ENCODE data around the gene CCDC187.
"Not testable (repeated sequence)": the region's sequence is repeated elsewhere in the genome, so short reads cannot be mapped to it uniquely, and the experiment has no call there.

CCDC187 gene

DNA sequence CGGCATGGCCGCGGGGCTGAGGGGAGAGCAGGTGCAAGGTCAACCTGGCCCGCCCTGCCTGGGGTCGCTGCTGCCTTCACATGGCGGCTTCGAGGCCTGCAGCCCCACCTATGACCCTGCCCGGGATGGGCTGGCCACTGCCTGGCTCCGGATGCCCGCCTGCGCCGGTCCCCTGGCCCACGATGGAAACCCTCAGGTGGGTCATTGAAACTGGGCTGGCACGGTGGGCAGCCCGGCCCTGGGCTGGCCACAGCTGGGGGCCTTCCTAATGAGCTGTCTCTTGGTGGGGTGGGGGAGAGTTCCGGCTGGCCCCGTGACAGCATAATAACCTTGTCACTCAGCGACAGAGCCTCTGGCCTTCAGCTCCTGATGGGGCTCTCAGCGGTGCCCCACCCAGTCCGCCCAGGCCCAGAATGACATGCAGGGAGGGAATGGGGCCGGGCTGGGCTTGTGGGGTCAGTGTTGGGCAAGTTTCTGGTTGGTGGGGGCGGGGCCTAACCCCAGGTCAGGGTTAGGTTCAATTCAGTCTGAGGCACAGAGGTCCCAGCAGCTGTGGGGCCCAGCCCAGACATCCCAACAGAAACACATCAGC is at the start of gene CCDC187:
Gene CCDC187 (minus strand): TSS at position 270 of the 592 bp plus-strand sequence. CDS start 264 bp downstream, at position 6.
- DNase-seq (ENCODE audit: low spot score), result no peak

DNA sequence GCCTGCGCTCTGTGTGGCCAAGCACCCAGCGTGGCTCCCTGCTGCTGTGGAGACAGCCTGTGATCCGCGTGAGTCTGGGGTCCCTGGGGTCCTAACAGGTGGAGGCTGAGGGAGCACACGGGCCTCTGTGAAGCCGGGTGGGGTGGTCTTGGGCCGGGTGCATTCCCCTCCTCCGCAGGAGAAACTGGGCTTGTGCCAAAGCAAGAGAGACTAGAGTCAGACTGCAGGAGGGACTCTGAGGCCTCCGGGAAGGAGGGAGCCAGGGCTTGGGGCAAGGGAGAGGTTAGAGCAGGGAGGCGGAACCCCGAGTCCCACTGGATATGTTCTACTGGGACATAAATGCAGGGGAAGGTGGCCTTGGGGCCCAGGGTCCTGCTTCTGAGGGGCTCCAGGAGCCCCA is 49.2 kb upstream of the CCDC187 start:
- DNase-seq (ENCODE audit: low spot score), result no peak

DNA sequence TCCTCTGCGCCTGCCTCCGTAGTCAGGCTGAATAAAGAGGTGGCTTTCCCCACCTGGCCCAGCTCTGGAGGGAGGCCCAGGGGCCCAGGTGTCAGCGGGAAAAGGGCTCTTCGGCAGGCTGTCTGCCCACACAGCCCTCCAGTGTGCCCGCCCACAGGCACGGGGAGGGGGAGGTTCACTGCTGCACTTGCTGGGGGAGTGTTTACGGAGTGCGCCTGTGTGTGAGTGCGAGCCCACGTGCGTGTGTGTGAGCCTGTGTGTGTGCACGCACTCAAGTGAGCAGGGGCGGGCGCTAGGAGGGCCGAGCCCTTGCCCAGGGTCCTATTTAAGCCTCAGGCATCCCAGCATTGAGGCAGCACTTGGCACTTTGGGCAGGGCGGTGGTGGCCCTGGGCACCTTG is 48.8 kb upstream of the CCDC187 start:
- no peak for DNase-seq (ENCODE audit: low spot score)

DNA sequence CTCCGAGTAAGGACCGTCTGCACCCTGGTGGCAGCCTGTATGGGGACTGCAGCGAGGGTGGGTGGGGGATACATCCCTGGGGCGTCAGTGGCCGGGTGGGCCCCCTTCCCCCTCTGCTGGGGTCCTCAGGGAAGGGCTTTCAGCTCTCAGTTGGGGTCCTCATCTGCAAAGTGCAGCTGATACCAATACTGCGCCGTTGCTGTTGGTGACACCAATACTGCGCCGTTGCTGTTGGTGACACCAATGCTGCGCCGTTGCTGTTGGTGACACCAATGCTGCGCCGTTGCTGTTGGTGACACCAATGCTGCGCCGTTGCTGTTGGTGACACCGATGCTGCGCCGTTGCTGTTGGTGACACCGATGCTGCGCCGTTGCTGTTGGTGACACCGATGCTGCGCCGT is 48.0 kb upstream of the CCDC187 start:
- not testable (repeated sequence) for DNase-seq (ENCODE audit: low spot score)

DNA sequence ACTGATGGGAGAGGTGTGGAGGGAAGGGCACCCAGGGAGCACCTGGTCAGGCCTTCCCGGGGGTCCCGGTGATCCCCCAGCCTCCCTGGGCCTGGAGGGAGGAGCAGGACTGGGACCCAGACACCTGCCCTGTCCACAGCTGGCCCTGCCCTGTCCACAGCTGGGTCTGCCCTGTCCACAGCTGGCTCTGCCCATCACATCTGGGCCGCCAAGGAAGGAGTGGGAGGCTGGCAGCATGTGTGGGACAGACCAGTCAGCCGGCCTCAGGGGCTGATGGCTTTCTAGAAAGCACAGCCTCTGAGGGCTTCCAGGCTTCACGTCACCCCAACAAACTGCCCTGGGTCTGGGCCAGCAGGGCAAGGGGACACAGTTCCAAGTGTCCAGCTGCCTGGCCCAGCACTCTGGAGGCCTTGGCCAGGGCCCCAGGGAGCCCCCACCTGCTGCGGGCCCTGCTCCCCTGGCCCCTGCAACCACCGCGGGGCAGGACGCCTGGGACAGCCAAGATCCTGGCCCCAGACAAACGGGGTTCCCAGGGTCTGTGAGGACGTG is 47.4 kb upstream of the CCDC187 start:
- DNase-seq (ENCODE audit: low spot score), result no peak

DNA sequence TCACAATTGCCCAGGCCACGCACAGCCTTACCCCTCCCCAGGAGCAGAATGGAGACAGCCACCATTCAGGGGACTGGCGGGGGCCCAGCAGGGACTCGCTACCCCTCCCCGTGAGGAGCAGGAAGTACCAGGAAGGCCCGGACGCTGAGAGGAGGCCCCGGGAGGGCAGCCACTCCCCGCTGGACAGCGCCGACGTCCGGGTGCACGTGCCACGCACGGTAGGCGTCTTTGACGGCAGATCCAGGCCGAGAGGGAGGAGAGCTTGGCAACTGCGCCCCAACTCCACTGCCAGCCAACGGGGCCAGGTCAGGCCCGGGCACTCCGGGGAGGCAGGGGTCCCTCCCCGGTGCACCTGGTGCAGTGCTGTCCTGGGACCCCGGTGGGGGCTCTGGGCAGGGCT is 45.7 kb upstream of the CCDC187 start:
- DNase-seq (ENCODE audit: low spot score), result no peak

DNA sequence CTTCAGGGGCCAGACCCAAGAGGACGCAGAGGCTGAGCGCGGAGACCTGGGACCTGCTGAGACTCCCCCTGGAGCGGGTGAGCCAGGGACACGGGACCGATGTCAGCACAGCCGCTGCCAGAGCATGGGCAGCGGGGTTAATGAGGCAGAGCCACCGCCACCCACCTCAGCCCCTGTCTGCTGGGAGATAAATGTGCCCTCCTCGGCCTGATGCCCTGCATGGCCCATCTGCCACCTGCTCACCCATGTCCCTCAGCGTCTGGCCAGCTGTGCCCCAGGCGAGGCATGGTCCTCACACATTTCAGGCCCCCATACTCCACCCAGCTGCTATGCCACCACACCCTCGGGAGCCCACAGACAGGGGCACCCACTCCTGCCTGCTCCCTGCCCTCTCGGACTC is 44.8 kb upstream of the CCDC187 start:
- no peak for DNase-seq (ENCODE audit: low spot score)

DNA sequence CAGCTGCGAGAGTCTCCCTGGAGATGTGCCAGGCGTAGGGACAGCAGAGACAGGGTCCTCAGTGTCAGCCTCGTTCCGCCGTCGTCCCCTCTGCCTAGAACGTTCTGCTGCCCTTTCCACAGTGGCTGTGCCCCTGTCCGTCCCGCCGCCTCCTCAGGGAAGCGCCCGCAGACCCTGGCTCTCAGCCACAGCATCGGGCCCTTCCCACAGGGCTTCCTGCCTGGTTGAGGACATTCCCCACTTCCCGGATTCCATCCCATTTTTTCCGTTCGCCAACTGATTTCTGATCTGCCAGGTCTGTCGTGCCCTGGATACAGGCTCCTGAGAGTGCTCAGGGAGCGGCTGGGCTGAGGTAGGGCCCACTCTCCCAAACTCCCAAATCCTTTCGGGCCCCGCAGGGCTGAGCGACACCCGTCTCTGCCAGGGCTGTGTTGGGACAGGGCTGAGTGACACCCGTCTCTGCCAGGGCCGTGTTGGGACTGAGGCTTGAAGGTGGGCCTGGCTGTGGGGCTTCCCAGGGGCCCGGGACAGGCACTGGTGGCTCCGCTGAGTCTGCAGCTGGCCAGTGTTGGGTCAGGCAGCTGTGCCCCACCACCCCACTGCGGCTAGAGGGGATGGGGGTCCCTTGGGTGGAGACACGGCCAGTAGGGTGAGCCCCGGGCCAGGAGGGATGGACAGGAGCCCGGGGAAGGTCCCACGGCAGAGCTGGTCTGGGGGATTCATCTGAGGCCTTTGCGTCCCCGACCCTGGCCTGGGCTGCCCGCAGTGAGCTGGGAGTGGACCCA is 43.8 kb upstream of the CCDC187 start:
- DNase-seq (ENCODE audit: low spot score), result no peak

DNA sequence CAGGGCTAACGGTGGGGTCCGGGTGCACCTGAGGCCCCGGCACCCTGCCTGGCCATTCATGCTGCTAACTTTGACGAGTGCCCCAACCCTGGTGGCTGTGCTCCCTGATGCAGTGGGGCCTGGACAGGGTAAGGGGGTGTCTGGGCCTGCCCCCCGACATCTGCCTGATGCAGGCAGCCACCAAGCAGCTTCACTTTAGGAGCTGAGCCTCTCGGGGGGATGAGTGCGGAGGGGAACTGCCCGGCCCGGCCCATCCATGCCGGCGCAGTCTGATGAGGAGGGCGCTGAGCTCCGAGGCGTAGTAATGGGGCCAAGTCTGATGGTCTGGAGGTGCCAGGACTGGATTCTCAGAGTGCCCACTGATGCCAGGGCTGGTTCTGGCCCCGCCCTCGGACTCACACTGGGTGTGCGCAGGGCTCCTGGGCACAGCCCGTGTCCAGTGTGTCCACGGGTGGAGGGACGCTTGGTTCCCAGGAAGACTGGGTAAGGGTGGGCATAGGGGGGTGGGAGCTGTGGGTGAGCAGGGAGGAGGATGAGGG is 43.1 kb upstream of the CCDC187 start:
- DNase-seq (ENCODE audit: low spot score), result no peak

DNA sequence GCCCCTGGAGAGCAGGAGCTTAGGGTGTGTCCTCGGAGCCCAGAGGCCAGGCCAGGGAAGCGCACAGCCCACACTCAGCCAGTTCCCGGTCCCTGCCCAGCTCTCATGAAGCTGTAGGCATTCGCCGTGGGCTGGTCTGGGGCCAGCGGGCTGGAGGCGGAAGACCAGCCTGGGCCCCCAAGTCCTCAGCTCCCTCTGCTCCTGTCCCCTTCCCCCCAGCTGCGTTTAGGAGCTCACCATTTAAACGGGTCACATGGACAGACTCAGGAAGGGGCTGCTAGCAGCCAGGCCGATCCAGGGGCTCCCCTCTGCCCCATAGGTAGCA is 42.2 kb upstream of the CCDC187 start:
- DNase-seq (ENCODE audit: low spot score), result no peak

DNA sequence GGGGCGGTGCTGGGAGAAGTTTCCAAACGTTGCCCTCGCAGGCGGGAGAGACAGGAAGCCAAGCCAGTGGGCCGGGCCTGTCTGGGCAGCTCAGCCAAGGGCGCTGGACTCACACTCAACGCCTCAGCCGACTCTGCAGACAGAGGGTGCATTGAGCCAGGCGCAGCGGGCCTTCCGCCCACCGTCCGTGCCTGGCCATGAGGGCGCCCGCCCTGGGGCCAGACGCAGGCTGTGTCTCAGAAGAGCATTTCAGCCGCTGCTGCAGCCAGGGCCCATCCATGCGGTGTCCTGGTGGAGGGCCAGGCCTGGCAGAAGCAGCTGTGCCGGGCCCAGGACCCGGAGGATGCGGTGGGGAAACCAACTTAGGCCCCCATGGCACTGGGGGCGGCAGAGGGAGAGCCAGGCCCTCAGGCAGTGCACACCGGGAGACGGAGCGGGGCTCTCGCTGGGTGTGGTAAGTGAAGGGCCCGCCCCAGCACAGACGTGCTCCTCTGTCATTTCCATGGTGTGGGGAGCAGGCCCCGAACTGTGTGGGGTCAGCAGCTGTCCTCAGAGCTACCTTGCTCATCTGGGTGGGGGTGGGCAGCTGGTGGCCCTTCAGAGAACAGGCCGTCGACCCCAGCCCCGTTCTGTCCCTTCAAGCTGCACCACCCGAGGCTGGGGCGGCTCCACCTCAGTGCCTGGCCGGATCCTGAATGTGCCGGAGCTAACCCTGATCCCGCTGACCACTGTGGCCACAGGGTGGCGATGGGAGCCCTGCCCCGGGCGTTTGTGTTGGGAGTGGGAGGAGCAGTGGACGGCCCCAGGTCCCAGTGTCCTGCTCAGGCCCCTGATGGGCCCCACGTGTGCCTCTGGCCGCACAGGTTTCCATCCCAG is 41.6 kb upstream of the CCDC187 start:
- DNase-seq (ENCODE audit: low spot score), result peak; percentile 96

DNA sequence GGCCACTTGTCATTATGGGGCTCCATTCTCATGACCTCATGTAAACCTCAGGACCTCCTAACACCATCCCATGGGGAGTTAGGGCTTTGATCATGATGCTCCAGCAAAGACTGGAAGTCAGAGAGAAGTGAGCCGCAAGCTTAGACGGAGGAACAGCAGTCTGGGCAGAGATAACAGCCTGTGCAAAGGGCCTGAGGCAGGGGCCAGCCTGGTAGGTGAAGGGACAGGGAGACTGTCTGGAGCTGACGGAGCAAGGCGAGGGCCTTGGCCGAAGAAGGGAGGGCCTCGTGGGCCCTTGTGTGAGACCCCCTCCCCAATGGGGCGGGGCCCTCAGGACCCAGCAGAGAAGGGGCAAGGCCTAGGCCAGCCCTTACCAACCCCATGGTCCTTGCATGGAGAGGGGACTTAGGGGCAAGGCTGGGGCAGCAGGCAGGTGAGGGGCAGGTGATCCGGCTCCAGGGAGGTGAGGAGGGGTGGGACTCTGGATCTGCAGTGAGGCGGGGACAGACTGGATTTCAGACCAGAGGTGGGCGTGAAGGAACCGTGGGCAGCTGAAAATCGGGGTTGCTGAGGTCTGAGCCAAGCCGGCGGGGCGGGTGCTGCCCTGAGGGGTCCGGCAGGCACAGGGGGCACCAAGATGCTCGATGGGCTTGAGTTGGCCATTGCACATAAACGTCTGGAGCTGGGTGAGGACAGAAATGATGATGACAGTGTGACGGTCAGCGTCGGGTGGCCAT is 40.8 kb upstream of the CCDC187 start:
- DNase-seq (ENCODE audit: low spot score), result no peak

DNA sequence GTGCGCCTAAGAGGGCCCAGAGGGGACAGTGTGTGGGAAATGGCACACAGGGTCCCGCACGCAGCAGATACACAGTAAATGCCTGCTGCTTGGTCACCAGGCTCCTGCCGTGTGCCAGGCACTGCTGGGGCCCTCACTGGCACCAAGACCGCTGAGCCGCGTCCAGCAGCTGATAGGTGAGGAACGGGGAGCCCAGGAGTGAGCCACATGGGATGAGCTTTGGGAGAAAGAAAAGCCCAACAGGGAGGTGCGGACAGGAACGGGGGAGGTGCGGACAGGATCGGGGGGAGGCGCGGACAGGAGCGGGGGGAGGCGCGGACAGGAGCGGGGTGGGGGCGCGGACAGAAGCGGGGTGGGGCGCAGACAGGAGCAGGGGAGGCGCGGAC is 40.0 kb upstream of the CCDC187 start:
- no peak for DNase-seq (ENCODE audit: low spot score)

DNA sequence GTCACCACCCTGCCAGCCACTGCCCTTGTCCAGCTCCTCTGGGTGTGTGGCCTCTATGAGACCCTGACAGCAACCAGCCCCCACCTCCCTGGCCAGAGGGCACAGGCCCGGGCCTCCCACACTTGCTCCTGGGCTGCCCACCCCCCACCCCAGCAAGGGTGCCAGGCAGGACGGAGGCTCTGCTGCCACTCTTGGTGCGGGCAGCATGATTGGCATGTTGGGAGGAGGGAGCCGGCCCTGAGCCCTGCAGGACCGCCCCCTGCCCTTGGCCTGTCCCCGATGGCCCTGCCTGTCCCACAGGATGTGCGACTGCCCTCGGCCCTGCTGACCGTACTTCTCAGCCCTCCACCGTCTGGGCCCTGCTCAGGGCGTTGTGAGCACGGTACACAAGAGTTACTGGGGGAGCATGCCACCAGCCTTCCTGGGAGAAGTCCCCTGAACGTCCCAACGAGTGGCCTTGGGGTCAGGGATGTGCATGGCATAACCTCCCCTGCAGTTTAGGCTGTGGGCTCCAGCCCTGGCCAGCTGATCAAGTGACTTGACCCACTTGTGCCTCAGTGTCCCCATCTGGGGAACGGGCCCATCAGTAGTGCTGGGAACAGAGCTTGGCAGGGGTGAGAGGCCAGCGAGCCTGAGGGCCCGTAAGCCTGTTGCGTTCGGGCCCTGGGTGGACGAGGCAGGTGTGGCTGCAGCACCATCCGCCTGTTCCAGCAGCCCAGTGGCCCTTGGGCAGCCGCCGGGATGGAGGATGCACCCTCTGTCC is 39.4 kb upstream of the CCDC187 start:
- DNase-seq (ENCODE audit: low spot score), result no peak

DNA sequence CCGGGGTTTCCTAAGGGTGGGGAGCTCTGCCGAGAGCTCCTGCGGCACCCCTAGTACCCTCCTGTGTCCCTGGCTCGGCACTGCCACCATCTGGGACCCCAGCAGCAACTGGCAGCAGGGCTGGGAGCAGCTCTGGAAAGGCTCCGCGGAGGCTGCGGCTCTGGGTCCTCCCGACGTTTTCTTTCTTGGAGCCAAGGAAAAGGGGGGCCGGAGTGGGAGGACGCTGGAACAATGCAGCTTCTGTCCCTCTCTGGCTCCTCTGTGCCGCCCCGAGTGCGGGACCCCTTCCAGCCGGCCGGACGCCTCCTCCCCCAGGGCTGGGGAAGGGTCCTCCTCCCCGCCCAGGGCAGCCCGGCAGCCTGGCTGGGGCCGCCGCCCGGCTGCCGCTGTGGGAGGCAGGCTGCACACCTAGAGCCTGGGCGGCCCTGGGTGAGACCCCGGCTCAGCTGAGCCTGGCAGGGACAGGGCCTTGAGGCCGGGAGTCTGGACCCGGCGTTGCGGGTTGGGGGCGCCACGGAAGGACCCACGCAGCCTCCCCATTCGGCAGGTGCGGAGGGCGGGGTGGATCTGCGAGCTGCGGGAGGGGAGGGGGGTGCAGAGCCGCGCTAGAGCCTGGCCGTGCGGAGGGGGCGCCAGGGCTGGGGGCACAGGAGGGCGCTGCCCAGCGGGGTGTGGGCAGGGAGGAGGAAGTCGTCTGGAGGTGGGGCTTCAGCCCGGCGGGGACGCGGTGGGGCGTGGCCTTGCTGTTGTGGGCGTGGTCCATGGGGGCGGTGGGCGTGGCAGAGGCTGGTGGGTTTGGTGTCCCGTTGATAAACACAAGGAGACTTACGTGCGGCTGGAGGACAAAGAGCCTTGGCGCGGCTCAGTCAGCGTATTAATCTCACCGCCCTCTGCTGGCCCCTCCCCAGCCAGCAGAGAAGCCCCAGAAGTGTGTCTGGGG is 38.6 kb upstream of the CCDC187 start:
- no peak for DNase-seq (ENCODE audit: low spot score)

DNA sequence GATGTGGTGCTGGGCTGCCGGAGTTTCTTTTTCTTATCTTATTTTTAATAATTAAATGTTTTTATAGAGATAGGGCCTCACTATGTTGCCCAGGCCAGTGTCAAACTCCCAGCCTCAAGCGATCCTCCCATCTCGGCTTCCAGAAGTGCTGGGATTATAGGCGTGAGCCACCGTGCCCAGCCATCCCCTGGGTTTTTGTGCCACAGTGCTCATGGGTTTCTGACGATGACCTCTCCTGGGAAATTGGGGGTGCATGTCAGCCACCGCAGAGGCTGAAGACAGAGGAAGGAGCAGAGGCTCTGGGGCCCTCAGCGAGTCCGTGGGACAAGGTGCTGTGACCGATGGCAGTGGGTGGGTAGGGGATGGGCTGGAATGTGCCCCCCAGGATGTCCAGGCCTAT is 37.9 kb upstream of the CCDC187 start:
- DNase-seq (ENCODE audit: low spot score), result no peak

DNA sequence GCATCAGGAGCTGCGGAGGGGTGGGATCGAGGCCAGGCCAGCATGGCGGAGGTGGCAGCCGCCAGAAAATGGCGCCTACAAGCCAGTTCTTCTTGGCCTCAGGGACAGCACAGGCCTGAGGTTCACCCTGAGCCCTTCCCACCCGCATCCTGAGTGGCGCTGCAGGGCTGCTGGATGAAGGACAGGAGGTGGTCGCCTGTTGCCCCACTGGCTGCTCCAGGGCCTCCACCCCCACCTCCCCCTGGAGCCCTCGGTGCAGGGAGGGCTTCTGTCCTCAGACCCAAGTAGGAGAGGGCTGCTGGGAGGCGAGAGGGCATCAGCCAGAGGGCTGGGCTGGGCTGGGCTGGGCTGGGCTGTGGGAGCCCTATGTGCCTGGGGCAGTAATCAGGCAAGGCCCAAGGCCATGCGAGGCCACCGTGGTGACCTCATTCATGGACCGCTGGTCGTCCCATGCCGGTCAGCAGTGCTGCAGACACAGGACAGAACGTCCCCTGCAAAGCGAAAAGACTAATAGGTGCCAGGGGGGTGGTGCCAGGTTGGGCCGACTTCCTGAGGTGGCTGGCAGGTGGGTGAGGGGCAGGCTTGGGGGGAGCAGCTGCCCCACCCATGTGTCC is 37.3 kb upstream of the CCDC187 start:
- no peak for DNase-seq (ENCODE audit: low spot score)

DNA sequence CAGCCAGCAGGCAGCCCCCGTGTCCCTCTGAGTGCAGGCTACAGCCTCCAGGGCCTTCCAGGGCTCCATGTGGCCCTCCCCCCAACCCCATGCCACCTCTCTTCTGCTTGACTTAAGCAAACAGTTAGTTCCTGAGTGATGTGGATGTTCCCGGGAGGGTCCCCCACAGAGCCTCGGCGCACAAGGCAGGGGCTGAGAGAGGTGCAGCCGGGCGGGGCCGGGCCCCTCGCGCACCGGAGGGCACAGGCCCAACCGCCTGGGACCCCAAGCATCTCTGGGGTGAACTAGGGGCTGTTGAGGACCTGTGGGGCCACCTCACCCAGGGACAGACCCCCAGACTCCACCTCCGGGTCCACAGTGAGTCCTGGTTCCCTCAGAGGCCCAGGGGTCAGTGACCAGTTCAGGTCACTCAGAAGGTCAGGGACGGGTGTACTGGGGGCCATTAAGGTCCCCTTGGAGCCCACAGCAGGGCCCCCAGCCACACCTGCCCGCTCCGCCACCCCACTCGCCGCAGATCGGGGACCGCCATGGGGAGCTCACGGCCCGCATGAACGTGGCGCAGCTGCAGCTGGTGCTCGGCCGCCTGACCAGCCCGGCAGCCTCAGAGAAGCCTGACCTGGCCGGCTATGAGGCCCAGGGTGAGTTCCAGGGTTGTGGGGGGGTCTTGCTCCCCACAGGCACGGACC is 36.6 kb upstream of the CCDC187 start:
- DNase-seq (ENCODE audit: low spot score), result no peak

DNA sequence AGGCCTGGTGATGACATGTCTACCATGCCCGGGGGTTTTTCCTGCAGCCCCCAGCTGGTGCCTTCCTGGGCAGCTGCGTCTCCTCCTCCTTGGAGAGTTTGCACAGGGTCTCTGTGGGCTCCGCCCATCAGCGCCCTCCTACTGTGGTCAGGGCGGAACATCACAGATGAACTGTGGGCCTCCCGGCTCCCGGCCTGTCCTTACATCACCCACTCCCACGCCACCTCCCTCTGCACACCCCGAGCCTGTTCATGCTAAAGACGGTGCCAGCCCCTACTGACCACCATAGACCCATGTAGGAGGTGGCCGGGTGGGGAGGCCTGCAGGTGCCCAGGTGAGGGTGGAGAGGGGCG is 36.0 kb upstream of the CCDC187 start:
- DNase-seq (ENCODE audit: low spot score), result no peak
